Fibroblast of the aortic adventitia (primary cell): Measurements from ENCODE around the gene MAP3K14. TPM values are rescaled to one million over a fixed set of nuclear protein-coding genes. Genes with fewer than 3 reads are reported as not detected.

Source experiments
- DNase-seq: peaks from one replicate; pipeline ENCODE4 v3.0.0-alpha.2; 2010; ENCODE audit warnings: low read depth
- H3K4me3 ChIP-seq: 2 replicates; pipeline ENCODE4 v1.5.1; 2011; ENCODE audit warnings: low read depth, mild to moderate bottlenecking, control low read depth, low read length, moderate library complexity
- total RNA-seq: library from RNA; depleted of rRNA; stranded (reverse); fragments of >200 nt; gene quantifications from 2 replicates; pipeline ENCODE4 v1.2.3, GENCODE V29; 2012; ENCODE audit warnings: low replicate concordance
- TF ChIP-seq, protein P1 (sequence below): IDR thresholded peaks from 2 replicates; pipeline ENCODE4 v1.5.1; 2011; ENCODE audit warnings: mild to moderate bottlenecking, low read length, control low read depth, inconsistent platforms; ENCODE audit not compliant: insufficient read depth

The MAP3K14 gene
- total RNA-seq, 1 donor = 3.3 TPM

DNA sequence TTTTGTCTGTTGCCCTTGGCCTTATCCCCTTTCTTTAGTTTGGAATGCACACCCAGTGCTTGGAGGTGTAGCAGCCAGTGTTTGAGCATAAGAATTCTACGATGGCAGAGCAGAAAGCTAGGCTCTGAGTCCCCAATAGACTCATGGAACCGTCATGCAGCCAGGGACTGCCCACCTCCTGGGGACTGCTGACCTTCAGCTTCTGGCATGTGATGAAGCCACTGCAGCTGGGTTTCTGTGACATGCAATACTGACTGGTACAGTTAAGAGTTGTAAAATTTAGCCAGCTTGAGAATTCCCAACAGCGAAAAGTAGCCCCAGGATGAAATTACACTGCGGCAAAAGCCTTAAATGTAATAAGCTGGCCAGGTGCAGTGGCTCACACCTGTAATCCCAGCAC is 9.0 kb upstream of the MAP3K14 start:
- TF ChIP-seq, protein P1, sequence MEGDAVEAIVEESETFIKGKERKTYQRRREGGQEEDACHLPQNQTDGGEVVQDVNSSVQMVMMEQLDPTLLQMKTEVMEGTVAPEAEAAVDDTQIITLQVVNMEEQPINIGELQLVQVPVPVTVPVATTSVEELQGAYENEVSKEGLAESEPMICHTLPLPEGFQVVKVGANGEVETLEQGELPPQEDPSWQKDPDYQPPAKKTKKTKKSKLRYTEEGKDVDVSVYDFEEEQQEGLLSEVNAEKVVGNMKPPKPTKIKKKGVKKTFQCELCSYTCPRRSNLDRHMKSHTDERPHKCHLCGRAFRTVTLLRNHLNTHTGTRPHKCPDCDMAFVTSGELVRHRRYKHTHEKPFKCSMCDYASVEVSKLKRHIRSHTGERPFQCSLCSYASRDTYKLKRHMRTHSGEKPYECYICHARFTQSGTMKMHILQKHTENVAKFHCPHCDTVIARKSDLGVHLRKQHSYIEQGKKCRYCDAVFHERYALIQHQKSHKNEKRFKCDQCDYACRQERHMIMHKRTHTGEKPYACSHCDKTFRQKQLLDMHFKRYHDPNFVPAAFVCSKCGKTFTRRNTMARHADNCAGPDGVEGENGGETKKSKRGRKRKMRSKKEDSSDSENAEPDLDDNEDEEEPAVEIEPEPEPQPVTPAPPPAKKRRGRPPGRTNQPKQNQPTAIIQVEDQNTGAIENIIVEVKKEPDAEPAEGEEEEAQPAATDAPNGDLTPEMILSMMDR = no peak
- no peak overlapping the region for H3K4me3 ChIP-seq
- DNase-seq = no peak

DNA sequence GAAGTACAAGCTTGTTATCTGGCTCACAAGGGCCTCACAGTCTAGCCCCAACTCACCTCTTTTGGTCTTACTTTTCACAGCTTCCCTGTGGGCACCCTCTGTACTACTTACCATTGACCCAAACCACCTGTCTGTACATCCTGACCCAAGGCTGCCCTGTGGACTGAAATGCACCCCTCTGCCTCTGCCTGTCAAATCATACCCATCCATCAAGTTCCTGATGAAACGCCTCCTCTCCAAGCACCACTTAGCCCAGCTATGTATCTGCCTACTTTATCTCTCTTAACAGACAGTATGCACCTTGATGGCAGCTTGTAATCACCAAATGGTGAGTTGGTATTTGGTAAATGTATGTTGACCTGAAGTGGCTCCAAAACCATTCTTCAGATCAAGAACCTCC is 7.5 kb upstream of the MAP3K14 start:
- TF ChIP-seq, protein P1 = no peak
- DNase-seq = no peak
- no peak overlapping the region for H3K4me3 ChIP-seq

DNA sequence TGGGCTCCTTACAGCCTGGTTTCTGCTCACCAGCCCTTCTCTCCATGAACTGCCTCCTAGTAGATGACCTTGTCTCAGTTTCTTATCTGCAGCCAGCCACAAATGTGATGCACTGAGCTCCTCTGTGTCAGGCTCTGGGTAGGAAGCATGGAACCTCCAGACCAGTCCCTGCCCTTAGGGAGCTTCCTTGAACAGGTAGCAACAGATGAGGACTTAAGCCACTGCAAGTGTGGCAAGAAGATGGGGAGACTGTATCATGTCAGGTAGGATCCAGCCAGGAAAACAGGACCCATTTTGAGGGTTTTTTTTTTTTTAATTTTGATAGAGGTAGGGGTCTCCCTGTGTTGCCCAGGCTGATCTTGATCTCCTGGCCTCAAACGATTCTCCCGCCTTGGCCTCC is 5.3 kb upstream of the MAP3K14 start:
- H3K4me3 ChIP-seq = no peak overlapping the region
- no peak for DNase-seq
- TF ChIP-seq, protein P1 = no peak

DNA sequence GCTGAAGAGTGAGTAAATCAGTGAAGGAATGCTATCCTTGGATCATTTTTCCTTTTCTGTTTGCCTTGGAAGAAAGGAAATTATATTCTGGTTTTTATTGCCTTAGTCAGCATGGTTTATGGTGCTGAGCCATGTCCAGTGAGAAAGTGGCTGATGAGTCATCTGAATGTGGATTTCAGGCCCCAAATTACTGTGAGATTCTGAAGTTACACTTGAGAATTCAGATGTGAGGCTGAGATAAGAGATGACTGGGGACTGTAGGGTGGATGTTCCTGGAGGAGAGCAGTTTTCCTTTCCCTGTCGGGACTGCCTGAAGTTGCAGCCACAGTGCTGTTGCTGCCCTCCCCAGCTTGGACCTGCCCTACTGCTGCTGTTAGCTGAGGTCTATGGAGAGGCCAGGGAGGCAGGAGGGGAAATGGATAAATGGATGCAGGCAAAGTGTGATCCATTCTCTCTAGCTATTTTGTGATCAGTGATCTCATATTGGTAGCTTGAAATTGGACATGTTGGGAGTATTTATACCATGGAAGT is 4.2 kb upstream of the MAP3K14 start:
- peak; percentile 98 for DNase-seq
- TF ChIP-seq, protein P1 = peak; percentile 28
- no peak overlapping the region for H3K4me3 ChIP-seq

DNA sequence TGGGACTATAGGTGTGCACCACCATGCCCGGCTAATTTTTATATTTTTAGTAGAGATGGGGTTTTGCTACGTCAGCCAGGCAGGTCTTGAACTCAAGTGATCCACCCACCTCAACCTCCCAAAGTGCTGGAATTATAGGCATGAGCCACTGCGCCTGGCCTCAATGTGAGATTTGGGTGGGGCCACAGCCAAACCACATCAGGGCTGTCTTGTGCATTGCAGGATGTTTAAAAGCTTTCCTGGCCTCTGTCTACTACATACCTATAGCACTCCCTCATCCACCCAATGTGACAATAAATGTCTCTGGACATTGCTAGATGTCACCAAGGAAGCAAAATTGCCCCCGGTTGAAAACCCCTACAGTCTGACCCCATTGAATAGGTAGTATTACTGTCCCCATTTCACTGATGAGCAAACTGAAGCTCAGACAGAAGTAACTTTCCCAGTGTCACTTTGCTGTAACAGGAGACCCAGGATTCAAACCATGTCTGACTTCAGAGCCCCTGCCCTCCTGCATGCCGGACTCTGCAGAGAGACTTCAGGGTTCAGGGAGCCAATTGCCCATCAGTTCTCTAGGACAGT is 3.6 kb upstream of the MAP3K14 start:
- no peak overlapping the region for H3K4me3 ChIP-seq
- peak; percentile 82 for DNase-seq
- TF ChIP-seq, protein P1 = no peak

DNA sequence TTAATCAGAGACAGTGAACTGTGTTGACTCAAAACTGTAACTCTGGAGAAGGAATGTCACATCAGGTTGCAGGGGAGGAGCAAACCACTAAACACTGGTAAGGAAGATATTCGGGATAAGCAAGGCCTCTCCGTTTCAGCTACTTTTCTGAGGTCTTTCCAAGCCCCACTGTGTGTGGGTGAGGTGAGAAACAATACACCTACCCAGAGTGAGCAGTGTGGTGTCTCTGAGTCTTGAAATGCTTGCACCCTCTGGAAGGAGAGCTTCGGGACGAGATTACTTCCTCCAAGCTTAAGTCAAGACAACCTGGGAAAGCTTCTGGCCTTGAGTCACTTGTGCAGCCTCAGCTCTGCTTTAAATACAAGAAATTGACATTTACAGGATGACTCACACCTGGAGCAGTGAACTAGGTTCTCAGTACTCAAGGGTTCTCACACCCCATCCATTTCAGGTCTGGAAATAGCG is 2.5 kb upstream of the MAP3K14 start:
- H3K4me3 ChIP-seq = no peak overlapping the region
- TF ChIP-seq, protein P1 = no peak
- peak; percentile 58 for DNase-seq

DNA sequence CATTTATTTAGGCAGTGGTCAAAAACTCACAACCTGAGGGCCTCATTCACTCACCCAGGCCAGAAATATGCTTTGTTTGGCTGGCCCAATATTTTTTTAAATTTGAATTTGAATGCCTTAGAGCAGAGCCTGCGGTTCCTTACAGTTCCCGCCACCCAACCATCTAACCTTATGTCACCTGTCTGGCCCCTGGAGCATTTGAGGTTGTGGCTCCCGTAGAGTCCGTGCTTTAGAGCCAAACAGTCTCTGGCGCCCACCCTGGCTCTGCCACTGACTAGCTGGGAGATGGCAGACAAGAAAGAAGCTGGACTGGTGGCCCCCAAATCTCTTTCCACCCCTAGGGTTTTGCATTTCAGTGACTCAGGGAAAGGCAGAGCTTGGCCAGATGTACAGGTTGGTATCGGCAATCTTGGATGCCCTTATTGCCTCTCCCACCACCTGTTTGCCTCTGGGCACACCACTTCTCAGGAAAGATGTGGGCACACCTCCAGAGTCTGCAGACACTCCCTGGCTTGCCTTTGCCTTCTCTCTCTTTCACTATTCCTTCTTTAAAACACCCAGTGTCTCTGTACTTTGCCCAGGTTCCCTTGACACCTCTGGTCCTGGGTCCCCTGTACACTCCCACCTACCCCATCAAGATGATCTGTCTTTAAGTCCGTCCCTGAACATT is 1.9 kb upstream of the MAP3K14 start:
- DNase-seq = no peak
- no peak overlapping the region for H3K4me3 ChIP-seq
- TF ChIP-seq, protein P1 = no peak
